GM19099 (cell line): ENCODE measurements around the gene ANKRD13D.

Experiments
- POLR2A ChIP-seq: IDR thresholded peaks from 3 replicates; pipeline ENCODE4 v1.6.1; 2011; ENCODE audit warnings: low read depth; ENCODE audit not compliant: insufficient read length; ENCODE audit errors: extremely low read depth

Gene ANKRD13D

DNA sequence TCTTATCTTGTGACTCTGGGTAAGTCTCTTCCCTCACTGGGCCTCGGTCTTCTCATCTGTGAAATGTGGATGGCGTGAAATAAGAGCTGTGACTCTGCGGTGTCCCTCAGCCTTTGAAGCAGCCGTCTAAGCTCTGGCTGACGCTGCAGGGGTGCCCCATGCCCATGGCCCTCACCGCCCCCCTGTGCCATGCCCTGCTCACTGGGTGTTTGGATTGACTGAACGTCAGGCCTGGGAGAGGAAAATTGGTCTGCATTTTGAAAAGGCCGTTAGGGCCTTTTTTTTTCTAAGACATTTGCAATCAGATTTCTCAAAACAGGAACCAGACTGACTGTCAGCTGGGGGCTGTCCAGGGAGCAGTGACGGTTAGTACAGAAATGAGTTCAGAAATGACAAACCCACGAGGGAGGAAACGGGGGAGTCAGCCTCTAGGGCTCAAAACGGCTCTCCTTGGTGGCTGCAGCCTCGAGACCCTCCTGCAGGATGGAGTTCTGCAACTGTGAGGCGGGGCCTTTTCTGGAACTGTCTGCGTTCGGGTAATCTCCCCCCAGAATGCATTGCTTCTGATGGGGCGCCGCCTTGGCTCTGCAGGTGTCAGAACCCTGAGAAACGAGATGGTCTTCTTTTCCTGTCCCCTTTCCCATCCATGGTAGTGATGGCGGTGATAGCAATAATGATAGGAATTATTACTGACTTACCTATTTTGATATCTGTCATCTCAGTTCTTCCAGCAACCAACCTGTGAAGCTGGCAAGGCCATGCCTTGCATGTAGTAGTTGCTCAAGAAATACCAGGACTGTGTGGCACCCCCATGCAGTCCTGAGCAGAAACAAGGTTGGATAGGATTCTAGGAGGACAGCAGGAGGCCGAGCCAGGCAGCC lies 20.8 kb upstream of the ANKRD13D start:
- peak; percentile 53 for TF ChIP-seq POLR2A

DNA sequence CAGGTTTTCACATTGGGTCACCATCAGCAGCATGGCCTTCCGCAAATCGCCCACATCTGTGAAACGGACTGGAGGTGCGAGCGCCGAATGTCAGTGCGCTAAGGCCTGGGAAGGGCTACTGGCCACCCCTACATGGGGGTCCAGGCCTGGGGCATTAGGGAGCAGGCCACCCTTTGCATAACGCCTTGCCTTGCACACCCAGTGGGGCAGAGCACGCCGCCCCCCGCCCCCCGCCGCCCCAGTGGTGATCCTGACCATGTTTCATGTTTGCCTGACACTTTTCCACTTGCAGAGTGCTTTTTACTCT lies 20.2 kb upstream of the ANKRD13D start:
- no peak for TF ChIP-seq POLR2A

DNA sequence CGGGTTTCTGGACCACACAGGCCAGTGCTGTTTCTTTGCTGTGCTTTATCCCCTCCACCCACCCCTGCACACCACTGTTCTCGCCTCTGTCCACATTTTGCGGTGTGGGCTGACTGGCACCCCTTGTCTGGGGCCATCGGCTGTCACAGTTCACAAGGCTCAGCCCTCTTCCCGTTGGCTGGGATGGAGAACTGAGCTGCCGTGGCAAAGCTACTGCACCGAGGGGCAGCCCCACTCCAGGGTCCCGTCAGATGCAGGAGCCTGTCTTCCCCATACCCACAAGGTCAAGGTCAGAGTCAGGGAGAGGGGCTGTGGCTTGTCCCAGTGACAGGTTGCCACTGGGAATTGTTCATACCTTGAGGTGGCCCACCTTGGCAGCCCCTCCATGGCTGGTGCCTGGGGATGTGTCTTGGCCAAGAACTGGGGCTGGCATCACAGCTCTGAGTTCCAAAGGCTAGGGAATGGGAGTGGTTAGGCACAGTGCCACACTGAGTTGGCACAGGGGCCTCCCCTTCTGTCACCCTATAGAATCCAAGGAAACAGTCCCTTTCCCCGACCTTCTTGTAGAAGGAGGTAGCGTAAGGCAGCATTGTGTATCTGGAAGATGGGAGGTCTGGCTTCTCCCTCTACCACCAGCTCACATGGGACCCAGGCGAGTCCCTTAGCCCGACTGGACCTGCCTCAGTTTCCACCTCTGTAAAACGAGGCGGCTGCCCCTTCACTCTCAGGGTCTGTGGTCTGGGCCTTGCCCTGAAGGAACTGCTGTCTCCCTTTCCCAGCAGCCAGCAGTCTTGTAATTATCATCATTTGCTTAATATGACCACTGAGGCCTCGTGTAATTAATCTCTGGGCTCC lies 19.5 kb upstream of the ANKRD13D start:
- no peak for TF ChIP-seq POLR2A

DNA sequence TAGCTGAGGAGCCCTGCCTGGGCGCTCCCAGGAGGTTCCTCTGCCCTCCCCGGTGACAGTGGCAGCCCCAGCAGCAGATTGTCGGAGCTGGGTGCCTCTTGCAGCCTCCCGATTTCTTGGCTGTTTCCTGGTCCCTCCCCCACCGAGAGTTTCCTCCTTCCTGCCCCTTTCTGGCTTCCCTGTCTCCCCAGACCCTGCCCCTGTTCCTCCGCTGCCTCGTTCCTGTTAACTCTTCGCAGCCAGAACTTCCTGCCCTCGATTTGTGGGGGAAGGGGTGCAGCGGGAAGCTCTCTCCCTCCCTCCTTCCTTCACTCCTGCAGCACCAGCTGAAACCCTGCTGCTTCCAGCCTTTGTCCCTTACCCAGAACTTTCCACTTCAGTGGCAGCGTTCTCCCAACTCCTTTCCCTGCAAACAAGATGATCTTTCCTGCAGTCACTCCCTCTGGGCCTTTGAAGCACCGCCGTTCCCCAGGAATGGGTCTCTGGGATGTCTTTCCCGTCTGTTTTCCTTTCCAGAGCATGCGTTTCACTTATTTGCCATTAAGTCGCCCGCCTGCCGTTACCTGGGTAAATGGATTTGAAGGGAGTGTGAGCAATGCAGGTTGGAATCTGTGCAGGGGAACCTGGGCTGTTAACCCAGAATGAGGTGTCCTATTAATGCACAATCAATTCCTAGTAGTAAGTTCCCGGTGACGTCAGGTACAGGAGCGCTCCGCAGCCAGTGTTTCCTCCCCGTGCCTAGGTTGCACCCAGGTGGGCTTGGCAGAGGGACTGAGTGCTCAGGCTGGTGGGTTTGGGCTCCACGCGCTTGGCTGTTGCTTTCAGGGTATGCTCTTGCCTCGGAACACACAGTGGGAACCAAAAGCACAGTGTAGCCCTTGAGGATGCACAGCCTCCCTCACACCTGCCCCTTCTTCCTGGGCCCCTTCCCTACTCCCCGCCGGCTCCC lies 18.6 kb upstream of the ANKRD13D start:
- TF ChIP-seq POLR2A, result no peak

DNA sequence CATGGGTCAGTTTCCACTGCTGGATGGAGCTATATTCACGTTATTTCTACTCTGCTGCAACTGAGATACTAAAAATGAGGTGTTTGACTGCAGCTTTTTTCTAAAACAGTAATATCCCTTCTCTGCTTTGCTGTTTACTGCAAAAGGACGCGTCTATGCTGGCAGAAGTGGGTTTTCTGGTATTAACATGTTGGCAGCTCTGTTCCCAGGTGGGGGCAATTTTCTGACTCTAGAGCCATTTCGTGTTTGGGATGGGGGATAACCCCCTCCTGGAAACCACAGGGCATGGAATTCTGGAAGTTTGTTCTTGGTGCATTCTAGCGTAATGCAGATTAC lies 17.9 kb upstream of the ANKRD13D start:
- TF ChIP-seq POLR2A, result no peak

DNA sequence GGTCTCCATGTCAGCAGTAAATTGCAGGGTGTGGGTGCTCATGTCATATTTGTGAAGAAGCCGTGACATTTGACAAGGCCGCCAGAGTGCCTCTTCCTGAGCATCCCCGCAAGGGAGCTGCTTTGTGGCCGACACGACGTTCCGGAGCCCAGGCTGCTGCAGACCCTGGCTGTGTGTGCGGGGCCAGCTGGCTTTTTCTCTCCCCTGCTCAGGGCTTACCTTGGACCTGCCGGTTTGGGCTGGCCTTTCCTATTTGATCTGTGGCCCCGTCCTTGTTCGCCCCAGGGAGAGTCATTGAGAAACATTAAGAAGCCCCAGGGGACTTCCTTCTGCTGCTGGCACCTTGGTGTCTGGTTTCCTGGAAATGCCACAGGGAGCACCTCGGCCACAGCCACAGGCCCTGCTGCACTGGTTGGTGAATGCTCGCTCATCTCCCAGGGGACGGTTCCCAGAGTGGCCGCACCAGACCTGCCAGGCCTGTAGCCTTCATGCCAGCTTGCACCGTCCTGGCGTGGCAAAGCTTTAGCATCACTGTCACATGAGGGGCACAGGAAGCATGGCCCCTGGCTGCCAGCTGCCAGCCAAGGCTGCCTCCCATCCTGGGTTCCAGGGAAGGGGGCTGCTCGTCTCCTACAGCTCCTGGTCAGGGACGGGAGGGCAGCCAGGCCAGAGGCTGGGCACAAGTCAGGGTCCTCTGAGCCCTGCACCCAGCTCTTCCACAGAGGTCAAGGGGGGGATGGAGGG lies 17.4 kb upstream of the ANKRD13D start:
- TF ChIP-seq POLR2A, result peak; percentile 2

DNA sequence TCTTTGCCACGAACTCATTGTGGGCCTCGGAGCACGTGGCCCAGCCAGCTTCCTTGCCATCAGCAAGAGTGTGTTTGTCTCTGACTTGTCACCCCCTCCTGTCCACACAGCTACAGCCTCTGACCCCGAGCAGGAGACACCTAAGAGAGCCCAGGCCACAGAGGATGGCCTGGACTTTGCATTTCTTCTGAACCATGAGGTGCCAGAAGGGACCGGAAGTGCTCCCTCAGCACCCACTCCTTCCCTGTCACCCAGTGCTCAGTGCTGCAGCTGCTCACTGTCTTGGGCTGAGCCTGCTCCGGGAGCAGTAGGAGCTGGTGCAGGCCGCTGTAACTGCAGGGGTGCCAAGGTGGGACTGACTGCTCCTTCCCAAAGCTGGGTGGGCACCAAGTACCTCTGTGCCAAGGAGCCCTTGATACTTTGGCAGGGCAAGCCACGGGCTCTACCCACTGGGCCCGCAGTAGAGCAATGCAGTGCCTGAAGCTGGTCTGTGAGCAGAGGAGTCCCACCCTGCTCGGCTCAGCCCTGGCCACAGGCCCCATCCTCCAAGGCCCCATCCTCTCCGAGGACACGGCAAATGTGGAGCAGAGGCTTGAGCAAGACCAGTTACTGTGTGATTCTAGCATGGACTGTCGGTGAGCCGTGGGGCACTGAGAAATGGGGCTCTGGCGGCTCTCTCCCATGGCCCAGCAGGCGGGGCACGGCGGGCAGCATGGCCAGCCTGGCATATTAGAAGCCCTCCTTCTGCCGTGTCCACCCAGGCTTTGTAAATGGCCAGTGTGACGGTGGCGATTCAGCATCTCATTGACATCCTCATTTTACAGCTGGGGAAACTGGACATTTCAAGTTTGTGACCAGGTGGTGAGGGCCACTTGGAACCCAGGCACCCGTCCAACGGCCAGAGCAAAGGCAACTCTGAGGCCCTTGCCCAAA lies 16.5 kb upstream of the ANKRD13D start:
- TF ChIP-seq POLR2A, result peak; percentile 5

DNA sequence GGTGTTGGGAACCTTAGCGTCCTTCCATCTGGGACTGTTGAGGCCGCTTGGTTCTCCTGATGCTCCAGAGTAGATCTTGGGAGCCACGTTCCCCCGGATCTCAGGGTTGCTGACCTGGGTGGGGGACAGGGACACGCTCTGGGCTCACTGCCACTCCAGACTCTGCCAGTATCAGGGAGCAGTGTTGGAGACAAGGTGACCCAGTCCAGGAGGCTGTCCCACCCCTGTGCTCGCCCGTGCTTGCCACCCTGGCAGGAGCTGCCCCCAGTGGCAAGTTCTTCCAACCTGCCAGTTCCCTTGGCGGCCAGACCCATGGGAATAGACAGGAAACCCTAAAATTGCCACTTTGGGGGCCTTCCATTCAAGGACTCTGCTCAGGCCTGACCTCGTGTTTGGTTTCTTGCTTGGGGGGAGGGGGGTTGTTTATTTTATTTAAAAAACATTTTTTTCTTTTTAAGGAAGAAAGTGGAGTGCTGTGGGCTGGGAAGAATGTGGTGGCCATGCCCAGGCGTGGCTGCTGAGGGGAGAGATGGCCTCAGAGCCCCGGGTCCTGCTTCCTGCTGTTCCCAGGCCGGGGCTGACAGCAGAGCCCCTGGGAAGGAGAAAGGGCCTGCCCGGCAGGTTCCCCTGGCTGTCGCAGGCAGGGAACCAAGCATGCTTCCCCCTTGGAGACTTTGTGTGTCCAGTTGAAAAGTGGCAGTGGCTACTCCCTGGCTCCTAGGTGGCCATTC lies 15.7 kb upstream of the ANKRD13D start:
- TF ChIP-seq POLR2A, result no peak

DNA sequence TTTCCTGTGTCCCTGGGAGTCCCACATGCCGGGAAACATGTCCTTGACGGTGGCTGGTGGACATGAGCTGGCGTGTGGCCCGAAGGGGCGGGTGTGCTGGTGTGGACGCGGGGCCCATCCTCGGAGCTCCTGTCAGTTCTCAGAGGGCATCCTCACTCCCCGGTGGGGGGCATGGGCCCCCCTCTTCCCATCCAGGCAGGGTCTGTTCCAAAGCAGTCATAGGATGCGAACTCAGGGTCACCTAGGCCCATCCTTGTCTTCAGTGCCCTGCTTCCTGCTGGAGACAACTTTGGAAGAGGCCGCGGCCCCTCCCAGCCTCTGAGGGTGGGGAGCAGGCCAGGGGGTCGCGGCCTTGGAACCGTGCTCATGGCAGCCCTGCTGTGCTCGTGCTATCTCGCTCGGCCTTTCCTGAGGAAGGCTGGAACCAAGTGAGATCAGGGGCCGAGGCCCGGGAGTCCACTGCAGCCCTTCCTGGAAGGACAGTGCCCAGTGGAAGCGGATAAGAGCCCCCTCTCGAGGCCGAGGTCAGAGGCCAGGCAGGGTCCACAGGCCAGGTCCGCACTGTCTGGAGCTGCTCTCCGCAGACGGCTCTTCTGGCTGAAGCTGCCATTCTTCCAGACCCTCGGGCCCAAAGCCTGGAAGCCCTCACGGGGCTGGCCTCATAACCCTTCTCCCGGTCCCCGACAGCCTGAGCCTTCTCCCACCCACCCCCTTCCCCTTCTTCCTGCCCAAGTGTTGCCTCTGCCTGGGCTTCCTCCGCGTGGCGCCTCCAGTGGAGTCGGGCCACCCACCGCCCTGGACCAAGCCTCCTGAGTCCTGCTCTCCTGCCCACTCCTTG lies 14.1 kb upstream of the ANKRD13D start:
- TF ChIP-seq POLR2A, result no peak

DNA sequence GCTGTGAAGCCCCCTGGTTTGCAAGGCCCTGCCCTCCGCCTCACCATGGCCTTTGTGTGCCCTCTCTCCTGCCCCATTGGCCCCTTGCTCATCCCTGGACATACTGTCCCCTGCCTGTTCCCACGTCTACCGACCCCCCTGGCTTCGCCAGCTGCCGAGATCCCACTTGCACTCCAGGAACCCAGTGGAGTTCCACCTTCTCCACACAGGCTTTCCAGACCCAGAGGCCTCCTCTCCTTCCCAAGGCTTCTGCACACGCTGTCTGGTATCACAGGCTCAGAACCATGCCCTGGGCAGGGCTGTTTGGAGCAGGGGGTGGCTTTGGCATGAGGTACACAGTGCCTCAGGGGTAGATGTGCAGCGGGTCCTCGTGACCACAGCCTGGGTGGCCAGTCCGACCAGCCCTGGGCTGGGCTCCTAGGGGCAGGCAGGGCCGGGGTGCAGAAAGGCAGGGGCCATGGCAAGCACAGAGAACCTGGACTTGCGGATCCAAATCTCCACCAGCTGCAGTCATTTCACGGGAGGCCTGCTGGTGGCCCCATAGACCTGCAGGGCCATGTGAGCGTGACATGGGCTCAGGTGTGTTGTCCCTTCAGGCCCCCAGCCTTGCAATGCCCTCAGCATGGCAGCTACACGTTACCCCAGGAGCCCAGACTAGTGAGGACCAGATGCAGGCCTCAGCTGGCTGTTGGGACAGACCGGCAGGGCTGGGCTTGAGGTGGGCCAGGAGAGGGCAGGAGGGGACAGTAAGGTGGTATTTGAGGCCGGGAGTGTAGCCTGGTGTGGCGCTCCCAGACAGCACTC lies 13.3 kb upstream of the ANKRD13D start:
- TF ChIP-seq POLR2A, result peak; percentile 12

DNA sequence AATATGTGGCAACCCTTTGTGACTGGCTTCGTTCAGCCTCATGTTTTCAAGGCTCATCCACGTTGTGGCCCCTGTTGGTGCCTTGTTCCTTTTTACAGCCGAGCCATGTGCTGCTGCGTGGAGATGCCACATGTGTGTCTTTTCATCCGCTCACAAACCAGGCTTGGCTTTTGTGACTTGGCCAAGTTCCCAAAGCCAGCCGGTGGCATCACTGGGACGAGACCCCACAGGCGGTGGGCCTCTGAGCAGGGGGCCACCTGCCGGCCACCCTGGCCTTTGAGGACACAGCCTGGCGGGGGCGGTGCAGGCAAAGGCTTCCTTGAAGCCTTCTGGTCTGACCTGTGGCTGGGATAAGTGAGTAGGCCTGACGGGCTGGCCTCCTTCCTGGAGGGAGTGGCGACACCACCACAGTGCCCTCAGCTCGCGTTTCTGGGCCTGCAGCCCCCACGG lies 12.3 kb upstream of the ANKRD13D start:
- TF ChIP-seq POLR2A, result peak; percentile 7
